Vagina (tissue), 2 donors: ENCODE results near the gene TRIM71. TPM values are rescaled to one million over a fixed set of nuclear protein-coding genes. Genes with fewer than 3 reads are reported as not detected.

Experiments
- DNase-seq, 2 donors: peaks; one replicate each; pipeline ENCODE4 v3.0.0-alpha.2; 2017; ENCODE audit errors: extremely low spot score in 2 of 2
- H3K27ac ChIP-seq: fragments of 200-600 bp; sonication (generic); one replicate; pipeline ENCODE4 v1.5.1; 2019
- H3K27me3 ChIP-seq: fragments of 200-600 bp; sonication (generic); one replicate; pipeline ENCODE4 v1.5.1; 2019
- H3K36me3 ChIP-seq, 2 donors: fragments of 200-600 bp; sonication (generic); one replicate each; pipeline ENCODE4 v1.5.1; 2017 to 2019
- H3K4me1 ChIP-seq: fragments of 200-600 bp; sonication (generic); one replicate; pipeline ENCODE4 v1.5.1; 2019
- H3K4me3 ChIP-seq, 2 donors: fragments of 200-600 bp; sonication (generic); 1 replicate in 1 of 2; 2 replicates in 1 of 2; pipeline ENCODE4 v1.5.1; 2016 to 2019
- H3K9me3 ChIP-seq: fragments of 200-600 bp; sonication (generic); one replicate; pipeline ENCODE4 v1.5.1; 2019
- CTCF ChIP-seq, 3 experiments: fragments of 450-650 bp in 2 of 3; fragments of 200-600 bp in 1 of 3; sonication (generic) in 1 of 3; IDR thresholded peaks; one replicate each; pipeline ENCODE4 v1.5.1; 2017 to 2019; ENCODE audit warnings: antibody characterized with exemption in 3 of 3, mild to moderate bottlenecking in 2 of 3, moderate library complexity in 2 of 3
- POLR2A ChIP-seq, 2 donors: fragments of 450-650 bp; IDR thresholded peaks; one replicate each; pipeline ENCODE4 v1.6.1; 2017; ENCODE audit warnings: antibody characterized with exemption in 2 of 2, mild to moderate bottlenecking in 2 of 2, moderate library complexity in 2 of 2
- POLR2AphosphoS5 ChIP-seq, 2 donors: sonication (generic); formaldehyde crosslinking; IDR thresholded peaks; one replicate each; pipeline ENCODE4 v1.9.0; 2017; ENCODE audit warnings: antibody characterized with exemption in 2 of 2, mild to moderate bottlenecking in 2 of 2, low read depth in 1 of 2; ENCODE audit not compliant: insufficient read depth in 1 of 2
- intact Hi-C: fragments of 100-400 bp; cut with DNase I; formaldehyde crosslinking; loops from one replicate; pipeline ENCODE4 v1.15.1; 2023
- total RNA-seq: library from RNA; depleted of rRNA; stranded (reverse); fragments of >200 nt; gene quantifications from one replicate; pipeline ENCODE4 v1.2.3, GENCODE V29; 2016

The TRIM71 gene
- total RNA-seq, 1 donor from 2014 or later: not detected

GRCh38 chr3:32894977-32895376 lies 77.2 kb downstream of the TRIM71 start:
- TF ChIP-seq POLR2AphosphoS5 (IDR thresholded peaks at IDR 0.05; ENCODE audit: insufficient read depth in 1 of 2, low read depth in 1 of 2) (no peak), POLR2A (IDR thresholded peaks at IDR 0.05) (no peak), CTCF (IDR thresholded peaks at IDR 0.05) (no peak)
- Histone ChIP-seq H3K27ac (no peak overlapping the region), H3K27me3 (no peaks in the 10 kb centered on the region), H3K4me3 (no peak overlapping the region), H3K36me3 (no peaks in the 10 kb centered on the region), H3K9me3 (no peaks in the 10 kb centered on the region), H3K4me1 (no peaks in the 10 kb centered on the region)
- intact Hi-C loops: no loop called here
- no peak for DNase-seq

GRCh38 chr3:32895701-32896100 lies 77.9 kb downstream of the TRIM71 start:
- Histone ChIP-seq H3K36me3 (no peaks in the 10 kb centered on the region), H3K4me3 (no peak overlapping the region), H3K4me1 (no peaks in the 10 kb centered on the region), H3K27ac (no peak overlapping the region), H3K27me3 (no peaks in the 10 kb centered on the region), H3K9me3 (no peaks in the 10 kb centered on the region)
- intact Hi-C loops: no loop called here
- DNase-seq: no peak
- no peak for TF ChIP-seq CTCF (IDR thresholded peaks at IDR 0.05)
- no peak for TF ChIP-seq POLR2A (IDR thresholded peaks at IDR 0.05)
- no peak for TF ChIP-seq POLR2AphosphoS5 (IDR thresholded peaks at IDR 0.05; ENCODE audit: insufficient read depth in 1 of 2, low read depth in 1 of 2)

GRCh38 chr3:32896143-32896542 lies 78.3 kb downstream of the TRIM71 start:
- TF ChIP-seq POLR2A (IDR thresholded peaks at IDR 0.05) (no peak), POLR2AphosphoS5 (IDR thresholded peaks at IDR 0.05; ENCODE audit: insufficient read depth in 1 of 2, low read depth in 1 of 2) (no peak), CTCF (IDR thresholded peaks at IDR 0.05) (no peak)
- Histone ChIP-seq H3K4me3 (no peak overlapping the region), H3K4me1 (no peaks in the 10 kb centered on the region), H3K27ac (no peak overlapping the region), H3K27me3 (no peaks in the 10 kb centered on the region), H3K9me3 (no peaks in the 10 kb centered on the region), H3K36me3 (no peaks in the 10 kb centered on the region)
- intact Hi-C loops: no loop called here
- no peak for DNase-seq

GRCh38 chr3:32897001-32897601 lies 79.3 kb downstream of the TRIM71 start:
- Histone ChIP-seq H3K27ac (no peak overlapping the region), H3K4me1 (no peaks in the 10 kb centered on the region), H3K27me3 (no peaks in the 10 kb centered on the region), H3K4me3 (no peak overlapping the region), H3K36me3 (no peaks in the 10 kb centered on the region), H3K9me3 (no peaks in the 10 kb centered on the region)
- TF ChIP-seq POLR2A (IDR thresholded peaks at IDR 0.05) (no peak), CTCF (IDR thresholded peaks at IDR 0.05) (no peak)
- intact Hi-C loops: no loop called here
- DNase-seq: no peak

- Histone ChIP-seq H3K36me3 (no peaks in the 10 kb centered on the region), H3K4me3 (no peak overlapping the region), H3K4me1 (no peaks in the 10 kb centered on the region), H3K27ac (no peak overlapping the region), H3K9me3 (no peaks in the 10 kb centered on the region), H3K27me3 (no peaks in the 10 kb centered on the region)
- TF ChIP-seq CTCF (IDR thresholded peaks at IDR 0.05) (no peak), POLR2AphosphoS5 (IDR thresholded peaks at IDR 0.05; ENCODE audit: insufficient read depth in 1 of 2, low read depth in 1 of 2) (no peak), POLR2A (IDR thresholded peaks at IDR 0.05) (no peak)
- no peak for DNase-seq
- intact Hi-C loops: no loop called here
Measured at GRCh38 chr3:32897981-32898623, 80.3 kb downstream of the TRIM71 start.
